ENCODE measurements around the gene MAP9. TPM values are rescaled to one million over a fixed set of nuclear protein-coding genes. Genes with fewer than 3 reads are reported as not detected.

Gene MAP9
- total RNA-seq, 6 donors from 2014 or later, result 7.1 to 20.8 (median 10.8) TPM

DNA sequence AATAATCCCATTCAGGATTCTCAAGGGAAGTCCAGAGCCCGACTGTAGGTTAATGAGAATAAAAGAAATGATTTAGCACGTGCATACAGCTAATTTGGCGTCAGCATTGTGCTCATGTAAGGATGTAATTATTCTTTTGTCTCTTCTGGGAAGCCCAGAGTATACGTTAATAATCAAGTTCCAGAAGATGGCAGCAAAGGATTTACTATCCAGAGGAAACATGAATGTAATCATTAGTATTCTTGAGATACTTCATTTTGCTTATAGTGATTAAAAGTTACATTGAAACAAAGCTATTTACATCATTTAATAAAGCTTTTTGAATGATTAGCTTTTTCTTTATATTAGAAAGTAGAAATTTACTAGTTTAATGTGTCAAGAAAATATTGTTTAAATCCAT, 27.1 kb upstream of the MAP9 start:
- H3K4me1 ChIP-seq, result no peaks in the 10 kb centered on the region
- no peak overlapping the region for H3K4me3 ChIP-seq
- no peaks in the 10 kb centered on the region for H3K27me3 ChIP-seq
- no peak overlapping the region for H3K27ac ChIP-seq
- ATAC-seq (ENCODE audit: low FRiP score in 2 of 2) (peak in 1 of 2 donors; percentile 60), DNase-seq (no peak)
- WGBS, 2 donors, result 9 to 17% methylated on average over 4 of the region's 4 CpGs
- peak in 3 of 6 experiments; percentile 9 to 28 (median 16) for TF ChIP-seq CTCF (IDR thresholded peaks at IDR 0.05)
- no peak for TF ChIP-seq POLR2AphosphoS5 (IDR thresholded peaks at IDR 0.05)
- TF ChIP-seq POLR2A (IDR thresholded peaks at IDR 0.05), result no peak
- no peak for TF ChIP-seq EP300 (IDR thresholded peaks at IDR 0.05)
- no peaks in the 10 kb centered on the region for H3K36me3 ChIP-seq
- H3K9me3 ChIP-seq, result no peaks in the 10 kb centered on the region

- Histone ChIP-seq H3K4me1 (no peaks in the 10 kb centered on the region), H3K27me3 (no peaks in the 10 kb centered on the region), H3K4me3 (no peak overlapping the region), H3K36me3 (no peaks in the 10 kb centered on the region), H3K27ac (no peak overlapping the region), H3K9me3 (no peaks in the 10 kb centered on the region)
- TF ChIP-seq POLR2A (IDR thresholded peaks at IDR 0.05) (no peak), EP300 (IDR thresholded peaks at IDR 0.05) (no peak), CTCF (IDR thresholded peaks at IDR 0.05) (no peak), POLR2AphosphoS5 (IDR thresholded peaks at IDR 0.05) (no peak)
- ATAC-seq (ENCODE audit: low FRiP score in 2 of 2) (no peak), DNase-seq (no peak)
- WGBS, 2 donors, result 41 to 50% methylated on average over 2 of the region's 2 CpGs
Measured at GRCh38 chr4:155402941-155403340, 26.2 kb upstream of the MAP9 start.

DNA sequence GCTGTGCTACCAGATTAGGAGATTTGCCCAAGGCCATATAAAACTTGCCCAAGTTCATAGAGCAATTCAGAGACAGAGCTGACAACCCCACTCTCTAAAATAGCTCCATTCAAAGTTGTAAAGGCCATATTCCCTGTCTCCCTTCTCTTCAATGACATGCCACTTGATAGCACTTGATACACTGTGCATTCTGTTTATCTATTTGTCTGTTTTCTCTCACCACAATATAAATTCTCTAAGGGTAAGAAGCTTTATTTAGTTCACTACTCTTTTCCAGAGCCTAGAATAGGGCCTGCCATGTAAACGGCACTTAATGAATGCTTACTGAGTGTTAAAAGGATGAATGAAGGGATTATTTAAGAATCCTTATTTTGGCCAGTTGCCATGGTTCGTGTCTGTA, 24.1 kb upstream of the MAP9 start:
- 51 to 64% methylated on average over 2 of the region's 2 CpGs for WGBS, 2 donors
- Histone ChIP-seq H3K9me3 (no peaks in the 10 kb centered on the region), H3K27me3 (no peaks in the 10 kb centered on the region), H3K4me1 (no peaks in the 10 kb centered on the region), H3K4me3 (no peak overlapping the region), H3K36me3 (no peaks in the 10 kb centered on the region), H3K27ac (no peak overlapping the region)
- TF ChIP-seq POLR2A (IDR thresholded peaks at IDR 0.05) (no peak), EP300 (IDR thresholded peaks at IDR 0.05) (no peak), POLR2AphosphoS5 (IDR thresholded peaks at IDR 0.05) (no peak), CTCF (IDR thresholded peaks at IDR 0.05) (no peak)
- no peak for DNase-seq
- ATAC-seq (ENCODE audit: low FRiP score in 2 of 2), result no peak

DNA sequence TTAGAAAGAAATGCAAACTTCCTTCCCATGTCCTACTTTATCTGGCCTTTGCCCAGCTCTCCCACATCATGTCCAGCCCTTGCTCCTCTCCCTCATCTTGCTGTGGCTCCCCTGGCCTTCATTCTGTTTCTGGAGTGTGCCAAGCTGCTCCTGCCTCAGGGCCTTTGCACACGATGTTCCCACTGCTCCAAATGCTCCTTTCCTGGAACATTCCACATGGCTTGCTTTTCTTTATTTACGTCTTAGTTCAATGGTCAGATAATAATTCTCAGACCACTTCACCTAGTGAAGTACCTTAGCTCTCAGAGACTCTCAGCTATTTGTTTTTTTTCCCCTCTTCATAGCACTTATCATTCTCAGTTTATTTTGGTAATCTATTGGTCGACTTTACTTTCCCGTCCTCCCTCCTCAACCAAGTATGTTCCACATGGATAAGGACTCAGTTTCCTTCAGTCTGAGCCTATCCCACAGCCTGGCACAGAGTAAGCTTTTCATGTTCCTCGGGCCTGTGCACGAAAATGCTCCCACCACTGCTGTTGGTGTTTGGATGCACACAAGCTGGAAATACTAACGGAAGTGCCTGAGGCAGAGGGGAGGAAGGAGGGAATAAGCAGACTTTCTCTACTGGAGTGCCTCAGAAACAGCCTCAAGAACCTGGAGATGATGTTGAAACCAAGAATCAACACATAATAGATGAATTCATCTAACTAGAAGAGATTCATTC, 23.4 kb upstream of the MAP9 start:
- Histone ChIP-seq H3K9me3 (no peaks in the 10 kb centered on the region), H3K27ac (no peak overlapping the region), H3K4me1 (no peaks in the 10 kb centered on the region), H3K4me3 (no peak overlapping the region), H3K36me3 (no peaks in the 10 kb centered on the region), H3K27me3 (no peaks in the 10 kb centered on the region)
- DNase-seq (no peak), ATAC-seq (ENCODE audit: low FRiP score in 2 of 2) (peak in 1 of 2 donors; percentile 29)
- TF ChIP-seq EP300 (IDR thresholded peaks at IDR 0.05) (no peak), POLR2AphosphoS5 (IDR thresholded peaks at IDR 0.05) (no peak), CTCF (IDR thresholded peaks at IDR 0.05) (no peak), POLR2A (IDR thresholded peaks at IDR 0.05) (no peak)
- WGBS, 2 donors, result 45 to 66% methylated on average over 7 of the region's 7 CpGs
